ENCODE results near the gene TBX6.

DNA sequence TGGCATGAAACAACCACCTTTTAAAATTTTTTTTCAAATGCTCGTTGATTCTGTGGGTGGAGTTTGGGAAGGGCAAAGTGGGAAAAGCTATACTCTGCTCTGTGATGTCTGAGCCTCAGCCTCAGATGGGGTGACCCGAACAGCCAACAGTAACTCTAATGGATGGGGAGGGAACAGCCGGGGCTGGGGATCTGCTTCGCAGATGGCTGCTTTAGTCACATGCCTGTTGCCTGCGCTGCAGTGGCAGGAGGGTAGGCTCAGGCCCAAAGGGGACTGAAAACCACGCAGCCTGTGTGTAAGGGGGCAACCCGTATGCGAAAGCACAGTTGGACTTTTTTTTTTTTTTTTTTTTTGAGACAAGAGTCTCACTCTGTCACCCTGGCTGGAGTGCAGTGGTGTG is 46.2 kb upstream of the TBX6 start:
- TF ChIP-seq, protein P1, sequence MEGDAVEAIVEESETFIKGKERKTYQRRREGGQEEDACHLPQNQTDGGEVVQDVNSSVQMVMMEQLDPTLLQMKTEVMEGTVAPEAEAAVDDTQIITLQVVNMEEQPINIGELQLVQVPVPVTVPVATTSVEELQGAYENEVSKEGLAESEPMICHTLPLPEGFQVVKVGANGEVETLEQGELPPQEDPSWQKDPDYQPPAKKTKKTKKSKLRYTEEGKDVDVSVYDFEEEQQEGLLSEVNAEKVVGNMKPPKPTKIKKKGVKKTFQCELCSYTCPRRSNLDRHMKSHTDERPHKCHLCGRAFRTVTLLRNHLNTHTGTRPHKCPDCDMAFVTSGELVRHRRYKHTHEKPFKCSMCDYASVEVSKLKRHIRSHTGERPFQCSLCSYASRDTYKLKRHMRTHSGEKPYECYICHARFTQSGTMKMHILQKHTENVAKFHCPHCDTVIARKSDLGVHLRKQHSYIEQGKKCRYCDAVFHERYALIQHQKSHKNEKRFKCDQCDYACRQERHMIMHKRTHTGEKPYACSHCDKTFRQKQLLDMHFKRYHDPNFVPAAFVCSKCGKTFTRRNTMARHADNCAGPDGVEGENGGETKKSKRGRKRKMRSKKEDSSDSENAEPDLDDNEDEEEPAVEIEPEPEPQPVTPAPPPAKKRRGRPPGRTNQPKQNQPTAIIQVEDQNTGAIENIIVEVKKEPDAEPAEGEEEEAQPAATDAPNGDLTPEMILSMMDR (IDR thresholded peaks at IDR 0.05; ENCODE audit: low read length) = no peak
- TF ChIP-seq EZH2 (IDR thresholded peaks at IDR 0.05; ENCODE audit: borderline replicate concordance, low read length) = no peak
